Stimulated activated CD8-positive, alpha-beta memory T cell treated with anti-CD3 and anti-CD28 coated beads, Interleukin-4, amount 100 ng/mL, for 1 hour (primary cell): ENCODE data around the gene CRB3.
"Not testable (repeated sequence)": the region's sequence is repeated elsewhere in the genome, so short reads cannot be mapped to it uniquely, and the experiment has no call there.

ENCODE experiments used
- DNase-seq, 2 donors: peaks; one replicate each; pipeline ENCODE4 v3.0.0-alpha.2; 2020; ENCODE audit warnings: low read depth in 2 of 2, low spot score in 1 of 2

The CRB3 gene, protein sequence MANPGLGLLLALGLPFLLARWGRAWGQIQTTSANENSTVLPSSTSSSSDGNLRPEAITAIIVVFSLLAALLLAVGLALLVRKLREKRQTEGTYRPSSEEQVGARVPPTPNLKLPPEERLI

DNA sequence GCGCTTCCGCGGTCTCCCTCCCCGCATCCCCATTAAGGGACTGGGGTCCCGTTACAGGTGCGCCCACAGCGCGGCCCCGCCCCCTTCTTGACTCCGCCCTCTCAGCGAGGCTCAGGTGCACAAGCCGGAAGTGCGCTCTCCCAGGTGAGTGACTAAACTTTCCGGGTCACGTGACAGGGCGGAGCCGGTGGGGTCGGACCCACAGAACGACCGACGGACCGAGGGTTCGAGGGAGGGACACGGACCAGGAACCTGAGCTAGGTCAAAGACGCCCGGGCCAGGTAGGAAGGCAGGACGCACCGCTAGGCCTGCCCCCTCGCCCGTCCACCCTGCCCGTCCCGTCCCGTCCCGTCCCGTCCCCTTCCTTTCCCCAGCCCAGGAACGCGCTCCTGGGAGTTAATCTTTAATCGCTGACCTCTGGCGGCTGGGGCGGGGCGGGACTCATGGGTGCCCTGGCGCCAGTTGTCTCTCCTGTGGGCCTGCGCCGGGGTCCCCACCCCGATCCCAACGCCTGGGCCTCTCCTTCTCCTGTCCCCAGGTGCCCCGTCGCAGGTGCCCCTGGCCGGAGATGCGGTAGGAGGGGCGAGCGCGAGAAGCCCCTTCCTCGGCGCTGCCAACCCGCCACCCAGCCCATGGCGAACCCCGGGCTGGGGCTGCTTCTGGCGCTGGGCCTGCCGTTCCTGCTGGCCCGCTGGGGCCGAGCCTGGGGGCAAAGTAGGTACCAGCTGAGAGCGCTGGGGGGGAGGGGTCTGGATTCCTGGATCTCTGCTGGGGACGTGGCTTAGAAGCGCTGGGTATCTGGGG is at the start of gene CRB3:
Gene CRB3 (plus strand): TSS at position 202 of the 804 bp plus-strand sequence. CDS start 431 bp downstream, at position 633.
- DNase-seq: peak in 1 of 2 donors; percentile 39

DNA sequence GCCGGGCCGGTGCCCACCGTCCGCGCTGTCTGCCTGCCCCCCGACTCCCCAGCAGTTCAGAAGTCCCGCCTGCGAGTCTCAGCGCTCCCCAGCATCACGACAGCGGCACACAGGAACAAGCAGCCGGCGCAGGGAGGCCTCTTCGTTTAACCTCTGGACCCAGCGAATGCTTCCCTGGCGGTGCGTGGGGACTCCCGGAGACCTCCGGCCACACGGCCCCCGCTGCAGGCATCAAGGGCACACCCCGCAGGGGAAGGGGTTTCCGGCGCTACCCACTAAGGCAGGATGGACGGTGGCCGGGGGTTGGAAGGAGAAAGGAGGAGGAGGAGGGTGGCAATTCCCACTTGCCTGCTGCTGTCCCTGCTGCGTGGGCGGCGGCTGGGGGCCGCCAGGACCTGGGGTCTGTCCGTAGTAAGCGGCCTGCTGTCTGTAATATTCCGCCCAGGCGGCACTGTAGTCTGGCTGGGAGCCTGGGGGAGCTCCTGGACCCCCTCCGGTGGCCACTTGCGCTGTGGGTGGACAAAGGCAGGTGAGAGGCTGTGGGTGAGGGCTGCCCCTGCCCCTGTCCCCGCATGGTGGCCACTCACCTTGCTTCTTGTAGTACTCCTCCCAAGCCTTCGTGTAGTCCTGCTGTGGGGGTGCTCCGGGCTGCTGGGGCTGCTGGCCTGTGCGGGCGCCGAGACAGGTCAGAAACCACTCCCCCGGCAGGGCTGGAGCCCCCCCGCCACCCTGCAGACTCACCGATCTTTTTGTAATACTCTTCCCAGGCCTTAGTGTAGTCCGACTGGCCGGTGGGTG is 49.1 kb upstream of the CRB3 start:
- no peak for DNase-seq

DNA sequence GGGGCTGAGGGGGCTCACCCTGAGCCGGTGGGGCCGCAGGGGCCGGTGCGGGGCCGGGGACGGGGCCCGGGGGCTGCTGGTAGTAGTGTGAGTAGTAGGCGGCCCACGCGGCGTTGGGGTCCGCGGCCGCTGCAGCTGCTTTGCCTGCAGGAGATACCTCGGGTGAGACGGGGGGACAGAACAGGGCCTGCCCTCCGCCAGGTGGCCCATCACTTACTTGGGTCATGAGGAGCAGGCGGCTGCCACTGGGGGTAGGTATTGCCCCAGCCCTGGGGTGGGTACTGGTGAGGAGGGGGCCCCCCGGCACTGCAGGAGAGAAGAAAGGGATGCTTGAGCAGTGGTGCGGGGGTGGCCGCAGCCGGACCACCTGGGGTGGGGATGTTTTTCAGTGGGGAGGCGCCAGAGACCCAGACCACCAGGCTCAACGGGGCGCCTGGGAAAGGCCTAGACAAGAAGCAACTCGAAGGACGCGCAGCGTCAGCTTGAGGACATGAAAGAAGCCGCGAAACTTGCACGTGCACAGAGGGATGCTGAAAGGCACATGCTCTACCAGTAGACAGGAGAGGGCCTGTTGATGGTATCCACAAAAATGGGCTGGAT is 48.4 kb upstream of the CRB3 start:
- DNase-seq: no peak

DNA sequence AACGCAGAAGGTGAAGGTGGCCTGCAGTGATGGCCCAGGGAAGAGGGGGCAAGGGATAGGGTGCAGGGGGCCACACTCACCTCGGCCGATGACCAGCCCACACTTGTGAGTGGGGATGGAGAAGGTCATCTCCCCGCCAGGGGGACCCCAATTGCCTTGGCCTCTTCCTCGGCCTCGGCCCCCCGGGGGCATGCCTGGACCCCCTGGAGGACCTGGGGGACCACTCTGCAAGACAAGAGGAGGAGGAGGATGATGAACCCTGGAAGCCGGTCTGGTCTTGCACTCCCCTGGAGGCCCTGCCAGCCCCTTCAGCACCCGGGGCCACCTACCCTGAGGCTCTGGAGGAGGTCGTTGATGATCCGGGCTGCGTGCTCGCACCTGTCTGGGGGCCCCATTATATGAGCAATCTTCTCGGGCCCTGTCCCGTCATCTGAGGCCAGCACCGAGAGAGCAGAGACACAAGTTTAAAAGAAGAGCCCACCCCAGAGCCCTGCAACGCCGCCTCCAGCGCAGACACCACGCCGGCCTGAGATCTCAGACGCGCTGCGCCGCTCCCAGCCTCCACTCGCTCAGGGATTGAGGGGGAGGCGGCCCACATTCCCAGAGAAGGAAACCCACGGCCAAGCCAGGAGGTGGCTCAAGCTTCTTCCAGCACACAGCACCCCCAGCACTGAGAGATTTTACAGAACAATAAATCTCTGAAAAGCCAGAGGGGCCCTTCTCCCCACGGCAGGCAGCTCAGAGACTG is 47.2 kb upstream of the CRB3 start:
- DNase-seq: no peak

DNA sequence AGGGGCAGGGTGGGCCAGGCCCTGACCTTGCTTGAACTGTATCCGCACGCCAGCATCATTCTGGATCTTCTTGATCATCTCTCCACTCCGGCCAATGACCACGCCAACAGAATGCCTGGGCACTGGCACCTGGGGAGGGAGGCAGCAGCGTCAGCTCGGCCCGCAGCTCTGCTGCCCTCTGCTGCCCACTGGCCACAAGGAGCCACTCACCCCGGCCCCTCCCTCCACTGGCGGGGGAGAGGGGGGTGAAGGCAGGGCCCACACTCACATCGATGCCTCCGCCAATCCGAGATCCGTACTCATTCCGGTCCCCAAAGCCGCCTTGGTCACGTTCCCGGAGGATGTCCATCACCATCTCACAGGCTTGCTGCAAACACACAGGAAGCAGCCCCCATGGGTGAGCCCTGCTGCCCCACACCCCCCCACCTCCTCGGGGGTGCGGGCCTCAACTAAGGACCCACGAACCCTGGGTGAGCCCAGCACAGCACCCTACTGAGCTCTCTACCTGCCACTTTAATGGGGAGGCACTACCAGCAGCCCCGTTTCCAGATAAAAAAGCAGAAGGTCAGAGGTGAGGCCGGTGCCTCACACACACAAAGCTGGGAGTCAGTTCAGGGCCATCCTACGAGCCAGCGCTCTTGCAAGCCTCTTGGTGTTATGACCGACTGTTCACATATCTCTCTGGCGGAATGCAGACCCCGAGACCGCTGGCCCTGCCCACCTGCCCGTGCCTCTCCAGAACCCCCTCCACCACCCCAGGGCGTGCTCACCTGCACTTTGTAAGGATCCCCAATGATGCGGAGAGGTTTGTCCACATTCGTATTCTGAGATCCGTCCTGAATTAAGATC is 46.1 kb upstream of the CRB3 start:
- no peak for DNase-seq

DNA sequence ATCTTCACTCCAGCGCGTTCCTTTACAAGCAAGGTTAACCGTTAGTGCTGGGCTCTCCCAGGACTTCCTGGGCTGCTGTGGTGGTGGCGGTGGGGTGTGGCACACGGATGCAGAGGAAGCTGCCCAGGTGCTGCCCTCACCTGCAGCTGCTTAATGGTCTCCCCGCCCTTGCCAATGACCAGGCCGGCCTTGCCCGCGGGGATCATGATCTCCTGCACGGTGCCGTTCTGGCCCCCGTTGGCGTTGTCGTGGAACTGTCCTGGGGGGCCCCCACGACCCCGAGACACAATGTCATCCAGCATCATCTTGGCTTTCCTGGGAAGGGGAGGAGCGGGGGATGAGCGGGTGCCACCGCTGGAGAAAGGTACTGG is 45.5 kb upstream of the CRB3 start:
- DNase-seq: no peak

DNA sequence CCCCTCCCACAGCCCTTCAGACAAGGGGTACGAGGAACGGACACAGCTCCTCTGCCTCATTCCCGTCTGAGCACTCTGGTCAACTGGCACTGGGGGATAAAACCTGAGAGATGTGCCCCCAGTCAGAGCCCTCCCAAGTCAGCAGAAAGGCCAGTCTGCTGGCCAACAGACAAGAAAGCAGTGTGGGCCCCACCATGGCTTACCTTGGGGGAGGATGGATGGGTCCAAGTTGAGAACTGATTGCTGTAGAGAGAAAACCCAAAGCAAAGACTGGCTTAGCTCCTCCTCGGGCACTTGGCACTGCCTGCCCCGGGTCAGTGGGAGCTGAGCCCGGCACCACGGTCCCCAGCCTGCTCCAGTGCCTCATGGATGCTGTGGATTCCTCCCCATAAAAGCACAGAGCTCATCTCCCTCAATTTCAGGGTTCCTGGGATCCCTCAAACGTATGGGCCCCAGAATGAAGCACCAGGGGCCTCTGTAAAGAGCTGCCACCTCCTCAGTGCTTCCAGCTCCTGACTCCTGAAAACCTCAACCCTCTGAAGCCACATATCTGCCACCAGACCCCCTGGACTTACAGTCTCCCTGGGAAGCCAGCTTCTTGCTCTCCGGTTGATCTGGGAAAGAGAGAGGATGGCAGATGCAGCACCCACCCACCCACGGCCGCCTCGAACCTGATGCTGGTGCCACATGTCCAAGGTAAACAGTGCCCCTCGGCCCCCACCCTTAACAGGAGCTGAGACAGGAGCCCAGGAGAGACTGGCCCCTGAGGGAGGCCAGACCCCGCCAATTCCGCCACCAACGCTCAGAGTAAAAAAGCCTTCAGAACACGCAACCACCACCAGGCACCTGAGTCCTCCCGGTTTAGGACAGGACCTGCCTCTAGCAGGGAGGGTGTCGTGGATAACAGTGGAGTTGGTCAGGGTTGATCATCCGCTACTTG is 42.7 kb upstream of the CRB3 start:
- DNase-seq: no peak

DNA sequence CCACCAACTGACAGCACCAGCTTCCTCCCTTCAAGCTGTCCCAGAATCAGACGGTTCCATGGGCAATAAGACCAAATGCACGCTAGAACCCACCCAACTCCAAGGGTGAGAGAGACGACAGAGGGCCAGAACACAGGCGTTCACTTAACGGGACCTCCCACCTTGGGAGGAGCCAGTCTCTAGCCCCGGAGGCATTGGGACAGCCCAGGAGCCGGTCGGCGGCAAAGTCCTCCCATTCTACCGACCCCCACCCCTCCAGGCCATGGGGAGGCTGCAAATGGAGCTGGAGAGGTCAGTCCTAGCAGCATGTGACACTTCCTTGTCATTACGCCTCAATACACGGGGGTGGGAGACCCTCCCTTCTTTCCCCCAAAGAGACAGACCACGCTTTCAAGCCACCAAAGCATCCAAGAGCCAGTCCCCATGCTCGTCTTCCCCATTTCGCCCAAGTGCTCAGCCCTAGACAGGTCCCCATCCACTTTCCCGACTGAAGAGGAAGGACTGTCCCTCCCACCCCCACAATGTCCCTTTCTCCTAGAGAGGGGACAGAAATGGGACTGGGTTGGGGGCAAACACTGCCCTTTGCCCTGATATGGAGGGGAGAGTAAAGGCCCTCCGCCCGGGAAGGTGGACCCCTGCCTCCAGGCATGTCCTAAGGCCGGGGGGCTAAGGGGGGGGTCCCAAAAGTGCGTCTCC is 40.4 kb upstream of the CRB3 start:
- DNase-seq: no peak

DNA sequence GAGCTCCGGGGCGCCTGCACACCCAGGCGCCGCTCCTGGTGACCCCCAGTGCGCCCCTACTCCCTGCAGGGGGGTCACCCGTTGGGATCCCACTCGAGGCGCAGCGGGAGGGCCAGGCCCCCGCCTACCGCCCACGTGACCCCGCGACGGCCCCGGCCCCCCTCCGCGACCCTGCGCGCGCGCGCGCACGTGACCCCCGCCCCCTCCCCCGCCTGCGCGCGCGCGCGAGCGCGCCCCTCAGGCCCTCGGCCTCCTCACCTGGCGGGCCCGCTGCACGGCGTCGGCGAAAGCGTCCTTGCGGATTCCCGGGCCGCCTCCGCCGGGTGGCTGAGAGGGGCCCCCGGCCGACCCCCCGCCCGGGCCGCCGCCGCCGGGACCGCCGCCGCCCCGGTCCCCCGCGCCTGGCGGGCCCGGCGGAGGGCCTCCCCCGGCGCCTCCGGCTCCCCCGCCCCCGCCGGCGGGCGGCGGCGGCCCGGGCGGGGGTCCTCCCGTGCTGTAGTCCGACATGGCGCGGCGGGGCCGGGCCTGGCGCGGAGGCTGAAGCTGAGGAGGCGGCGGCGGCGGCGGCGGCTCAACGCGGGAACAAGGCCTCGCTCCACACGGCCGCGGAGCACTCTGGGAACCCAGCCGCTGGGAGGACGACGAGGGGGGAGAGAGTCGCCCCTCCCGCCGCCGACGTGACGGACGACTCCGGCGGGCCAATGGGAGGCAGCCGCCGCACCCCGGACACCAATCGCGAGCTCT is 39.7 kb upstream of the CRB3 start, which contains the start of gene KHSRP:
Gene KHSRP (minus strand): TSS at position 617 of the 744 bp plus-strand sequence. CDS start 110 bp downstream, at position 507.
- no peak for DNase-seq

DNA sequence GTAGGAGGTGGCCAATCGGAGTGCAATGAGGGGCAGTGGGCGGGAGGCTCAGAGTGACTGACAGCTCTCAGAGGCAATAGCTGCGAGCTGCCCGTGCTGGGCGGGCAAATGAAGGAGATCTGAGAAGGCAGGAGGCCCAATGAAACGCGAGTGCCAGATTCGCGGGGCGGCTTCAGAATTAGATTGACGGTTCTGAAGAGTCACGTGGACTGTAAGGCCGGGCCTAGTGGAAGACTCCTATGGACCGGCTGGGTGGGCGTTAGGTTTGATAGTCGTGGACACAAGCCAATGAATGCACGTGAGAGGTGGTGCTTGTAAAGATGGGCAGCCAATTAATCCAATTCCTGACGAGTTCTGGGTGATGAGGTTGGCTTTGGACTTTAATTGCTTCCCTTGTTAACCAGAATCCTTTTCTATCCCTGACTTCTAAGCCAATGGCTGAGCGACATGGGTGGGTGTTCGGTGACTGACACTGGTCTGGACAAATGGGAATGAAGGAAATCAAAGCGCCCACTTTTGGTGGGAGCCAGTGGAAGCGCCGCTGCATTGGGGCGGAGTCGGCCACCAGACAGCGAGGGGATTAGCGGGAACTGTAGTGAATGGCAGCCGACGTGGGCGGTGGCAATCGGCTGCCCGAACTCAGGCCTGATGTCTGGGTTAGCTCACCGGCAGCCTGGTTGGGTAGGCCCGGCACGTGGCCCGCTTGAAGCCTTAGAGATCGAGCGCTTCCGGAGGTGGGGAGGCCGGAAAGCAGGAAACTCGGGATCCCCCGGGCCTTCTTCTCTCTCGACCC is 38.9 kb upstream of the CRB3 start:
- DNase-seq: peak; percentile 93 to 98

DNA sequence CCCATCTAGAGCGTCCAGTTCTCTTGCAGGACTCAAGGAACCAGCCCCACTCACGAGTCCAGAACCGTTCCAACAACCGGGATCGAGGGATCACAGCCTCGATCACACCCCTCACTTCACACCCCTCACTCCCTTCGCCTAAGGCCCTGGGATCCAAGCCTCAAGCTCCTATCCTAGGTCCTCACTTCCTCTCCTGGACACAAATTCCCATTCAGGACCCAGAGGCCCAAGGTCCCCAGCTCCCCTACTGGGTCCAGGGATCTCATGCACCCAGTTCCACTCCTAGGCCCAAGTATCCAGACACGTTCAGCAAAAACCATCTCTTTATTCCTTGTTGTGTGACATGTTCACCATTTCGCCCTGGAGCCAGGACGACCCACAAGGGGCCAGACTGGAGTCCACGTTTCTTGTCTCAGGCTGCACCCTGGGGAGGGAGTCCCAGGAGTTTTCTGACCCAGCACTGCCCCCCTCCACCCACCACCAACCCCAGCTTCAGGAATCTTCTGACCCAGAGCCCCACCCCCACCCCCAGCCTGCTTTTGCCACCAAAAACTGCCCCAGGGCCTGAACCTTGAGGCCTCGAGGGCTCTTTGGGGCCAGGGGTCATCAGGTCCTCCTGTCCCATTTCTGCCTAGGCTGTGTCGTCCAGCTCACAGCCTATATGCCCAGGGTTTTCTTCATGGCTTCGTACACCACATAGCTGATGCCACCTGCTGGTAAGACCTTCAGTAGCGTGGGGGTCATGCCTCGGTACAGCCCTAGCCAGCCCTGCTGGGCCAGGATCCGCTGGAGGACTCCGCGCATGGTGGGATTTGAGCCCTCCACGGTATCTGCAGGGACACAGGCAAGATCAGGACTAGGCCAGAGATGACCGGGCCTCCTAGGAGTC is 38.1 kb upstream of the CRB3 start:
- DNase-seq: no peak

DNA sequence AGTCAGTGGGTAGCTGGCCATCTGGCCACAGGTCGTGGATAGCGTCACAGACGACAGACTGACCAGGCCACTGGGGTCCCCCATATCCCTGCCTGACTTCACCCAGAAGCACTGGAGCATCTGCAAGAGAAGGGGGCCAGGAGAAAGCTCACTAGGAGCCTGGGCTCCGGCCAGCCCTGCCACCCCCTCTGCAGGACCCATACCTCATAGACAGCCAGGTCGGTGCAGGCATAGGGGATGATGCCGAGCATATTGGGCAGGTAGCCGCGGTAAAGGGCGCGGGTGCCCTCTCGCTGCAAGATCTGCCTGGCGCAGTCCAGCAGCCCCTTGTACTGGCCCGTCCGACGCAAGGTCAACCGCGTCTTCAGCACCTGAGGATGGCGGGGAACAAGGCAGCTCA is 36.9 kb upstream of the CRB3 start:
- DNase-seq: no peak

DNA sequence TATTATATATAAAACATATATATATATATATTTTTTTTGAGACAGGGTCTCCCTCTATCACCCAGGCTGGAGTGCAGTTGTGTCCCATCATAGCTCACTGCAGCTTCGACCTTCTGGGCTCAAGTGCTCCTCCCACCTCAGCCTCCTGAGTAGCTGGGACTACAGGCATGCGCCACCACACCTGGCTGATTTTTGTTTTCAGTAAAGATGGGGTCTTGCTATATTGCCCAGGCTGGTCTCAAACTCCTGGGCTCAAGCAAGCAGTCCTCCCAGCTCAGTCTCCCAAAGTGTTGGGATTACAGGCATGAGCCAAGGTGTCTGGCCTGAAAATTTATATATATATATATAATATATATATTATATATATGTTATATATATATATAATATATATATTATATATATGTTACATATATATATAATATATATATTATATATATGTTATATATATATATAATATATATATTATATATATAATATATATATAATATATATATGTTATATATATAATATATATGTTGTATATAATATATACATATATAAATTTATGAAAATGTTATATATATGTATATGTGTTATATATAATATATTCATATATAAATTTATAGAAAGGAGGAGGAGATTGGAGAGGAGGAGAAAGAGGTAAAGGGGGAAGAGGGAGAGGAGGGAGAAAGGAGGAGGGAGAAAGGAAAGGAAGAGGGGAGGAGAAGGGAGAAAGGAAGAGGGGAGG is 35.2 kb upstream of the CRB3 start:
- not testable (repeated sequence) for DNase-seq

DNA sequence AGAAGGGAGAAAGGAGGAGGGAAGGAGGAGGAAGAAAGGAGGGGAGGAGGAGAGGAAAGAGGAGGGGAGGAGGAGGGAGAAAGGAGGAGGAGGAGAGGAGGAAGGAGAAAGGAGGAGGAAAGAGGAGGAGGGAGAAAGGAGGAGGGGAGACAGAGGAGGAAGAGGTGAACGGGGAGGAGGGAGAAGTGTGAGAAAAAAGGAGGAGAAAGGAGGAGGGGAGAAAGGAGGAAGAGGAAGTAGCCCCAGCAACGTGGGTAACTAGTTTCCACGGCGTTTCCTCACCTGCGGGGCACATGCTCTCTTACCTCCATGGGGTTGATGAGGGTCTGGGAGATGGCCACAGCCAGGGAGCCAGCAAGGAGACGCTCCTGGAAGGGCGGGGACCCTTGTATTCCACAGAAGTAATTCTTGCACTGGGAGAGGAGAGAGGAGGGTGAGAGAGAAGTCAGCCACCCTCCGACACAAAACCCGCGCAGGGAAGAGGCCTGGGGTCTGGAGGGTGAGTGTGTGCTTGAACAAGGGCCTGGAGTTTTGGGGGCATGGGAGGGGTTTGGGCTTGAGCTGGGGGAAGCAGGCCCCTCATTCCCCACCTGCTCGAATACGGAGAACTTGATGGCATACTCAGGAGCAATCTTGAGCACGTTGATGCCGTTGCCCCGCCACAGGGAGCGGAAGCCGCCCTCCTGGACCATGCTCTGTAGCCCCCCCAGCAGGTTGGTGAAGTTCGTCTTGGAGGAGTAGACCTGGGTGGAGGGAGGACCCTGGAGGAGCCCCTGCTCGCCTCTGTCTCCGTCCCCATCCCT is 34.5 kb upstream of the CRB3 start:
- no peak for DNase-seq
